Body of pancreas (tissue), 4 donors: Measurements from ENCODE around the gene MPG.

ENCODE experiments used
- POLR2A ChIP-seq, 3 donors: fragments of 450-650 bp; IDR thresholded peaks; one replicate each; pipeline ENCODE4 v1.6.1; 2016; ENCODE audit warnings: antibody characterized with exemption in 3 of 3, mild to moderate bottlenecking in 2 of 3
- TF ChIP-seq, protein P1 (sequence below), 7 experiments: fragments of 450-650 bp in 4 of 7; fragments of 200-600 bp in 3 of 7; sonication (generic) in 3 of 7; IDR thresholded peaks; one replicate each; pipeline ENCODE4 v1.5.1; 2016 to 2019; ENCODE audit warnings: antibody characterized with exemption in 7 of 7

DNA sequence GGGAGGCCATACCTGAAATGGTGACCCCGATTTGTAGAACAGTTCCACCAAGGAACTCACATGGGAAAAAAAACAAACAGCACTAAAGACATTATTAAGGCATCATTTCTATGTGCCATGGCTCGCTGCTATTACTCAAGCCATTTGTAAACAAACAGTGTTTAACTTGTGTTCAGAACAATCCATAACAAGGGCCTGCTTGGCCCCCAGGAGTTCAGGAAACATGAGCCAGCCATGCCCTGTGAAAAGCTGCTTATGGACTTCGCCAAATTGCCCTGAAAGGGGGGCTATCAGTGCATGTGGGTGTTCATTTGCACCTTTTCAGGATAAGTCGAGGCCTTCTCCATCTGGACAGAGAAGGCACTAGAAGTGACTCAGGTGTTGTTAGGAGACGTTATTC is 32.6 kb upstream of the MPG start:
- TF ChIP-seq, protein P1, sequence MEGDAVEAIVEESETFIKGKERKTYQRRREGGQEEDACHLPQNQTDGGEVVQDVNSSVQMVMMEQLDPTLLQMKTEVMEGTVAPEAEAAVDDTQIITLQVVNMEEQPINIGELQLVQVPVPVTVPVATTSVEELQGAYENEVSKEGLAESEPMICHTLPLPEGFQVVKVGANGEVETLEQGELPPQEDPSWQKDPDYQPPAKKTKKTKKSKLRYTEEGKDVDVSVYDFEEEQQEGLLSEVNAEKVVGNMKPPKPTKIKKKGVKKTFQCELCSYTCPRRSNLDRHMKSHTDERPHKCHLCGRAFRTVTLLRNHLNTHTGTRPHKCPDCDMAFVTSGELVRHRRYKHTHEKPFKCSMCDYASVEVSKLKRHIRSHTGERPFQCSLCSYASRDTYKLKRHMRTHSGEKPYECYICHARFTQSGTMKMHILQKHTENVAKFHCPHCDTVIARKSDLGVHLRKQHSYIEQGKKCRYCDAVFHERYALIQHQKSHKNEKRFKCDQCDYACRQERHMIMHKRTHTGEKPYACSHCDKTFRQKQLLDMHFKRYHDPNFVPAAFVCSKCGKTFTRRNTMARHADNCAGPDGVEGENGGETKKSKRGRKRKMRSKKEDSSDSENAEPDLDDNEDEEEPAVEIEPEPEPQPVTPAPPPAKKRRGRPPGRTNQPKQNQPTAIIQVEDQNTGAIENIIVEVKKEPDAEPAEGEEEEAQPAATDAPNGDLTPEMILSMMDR (IDR thresholded peaks at IDR 0.05), result no peak
- TF ChIP-seq POLR2A (IDR thresholded peaks at IDR 0.05), result no peak
